SW480 (cell line): ENCODE measurements around the gene PPP1R14C.
"Not testable (repeated sequence)": the region's sequence is repeated elsewhere in the genome, so short reads cannot be mapped to it uniquely, and the experiment has no call there.

ENCODE experiments used
- DNase-seq: peaks from one replicate; pipeline ENCODE4 v3.0.0-alpha.2; 2016; ENCODE audit warnings: low spot score

The PPP1R14C gene

GRCh38 chr6:150220634-150221551 is 78.0 kb downstream of the PPP1R14C start:
- DNase-seq, result no peak

- DNase-seq, result no peak
Measured at GRCh38 chr6:150224820-150225219, 82.0 kb downstream of the PPP1R14C start.

- DNase-seq, result no peak
Measured at GRCh38 chr6:150227281-150227680, 84.4 kb downstream of the PPP1R14C start.

- no peak for DNase-seq
Measured at GRCh38 chr6:150228072-150228733, 85.4 kb downstream of the PPP1R14C start.

GRCh38 chr6:150229436-150230163 is 86.8 kb downstream of the PPP1R14C start:
- DNase-seq, result no peak

GRCh38 chr6:150230164-150230561 is 87.3 kb downstream of the PPP1R14C start:
- no peak for DNase-seq

- no peak for DNase-seq
Measured at GRCh38 chr6:150230832-150231524, 88.1 kb downstream of the PPP1R14C start.

- DNase-seq, result no peak
Measured at GRCh38 chr6:150231525-150231850, 88.6 kb downstream of the PPP1R14C start.

- DNase-seq, result no peak
Measured at GRCh38 chr6:150233843-150234269, 91.0 kb downstream of the PPP1R14C start.

- no peak for DNase-seq
Measured at GRCh38 chr6:150235218-150235617, 92.4 kb downstream of the PPP1R14C start.

GRCh38 chr6:150236114-150236513 is 93.3 kb downstream of the PPP1R14C start:
- no peak for DNase-seq

- no peak for DNase-seq
Measured at GRCh38 chr6:150236544-150236943, 93.7 kb downstream of the PPP1R14C start.

GRCh38 chr6:150237626-150238025 is 94.8 kb downstream of the PPP1R14C start:
- DNase-seq, result no peak

- DNase-seq, result no peak
Measured at GRCh38 chr6:150238336-150238741, 95.5 kb downstream of the PPP1R14C start.

- DNase-seq, result no peak
Measured at GRCh38 chr6:150238846-150239407, 96.1 kb downstream of the PPP1R14C start.

GRCh38 chr6:150241756-150242155 is 98.9 kb downstream of the PPP1R14C start:
- not testable (repeated sequence) for DNase-seq

GRCh38 chr6:150243620-150244314 is 100.9 kb downstream of the PPP1R14C start:
- no peak for DNase-seq

- DNase-seq, result no peak
Measured at GRCh38 chr6:150245148-150245935, 102.5 kb downstream of the PPP1R14C start.

GRCh38 chr6:150247803-150248202 is 105.0 kb downstream of the PPP1R14C start:
- DNase-seq, result no peak

GRCh38 chr6:150248300-150248699 is 105.5 kb downstream of the PPP1R14C start:
- no peak for DNase-seq
